Prostate gland (tissue), 2 donors: ENCODE results near the gene HTD2. TPM values are rescaled to one million over a fixed set of nuclear protein-coding genes. Genes with fewer than 3 reads are reported as not detected.

ENCODE experiments used
- DNase-seq: peaks from one replicate; pipeline ENCODE4 v3.0.0-alpha.2; 2019; ENCODE audit warnings: low spot score
- H3K27ac ChIP-seq, 2 donors: fragments of 200-600 bp; sonication (generic); 2 replicates each; pipeline ENCODE4 v1.5.1; 2017 to 2019
- H3K27me3 ChIP-seq: fragments of 200-600 bp; sonication (generic); replicated peaks from 2 replicates; pipeline ENCODE4 v1.5.1; 2019; ENCODE audit not compliant: insufficient read depth
- H3K36me3 ChIP-seq, 2 donors: fragments of 200-600 bp; sonication (generic); 1 replicate in 1 of 2; 2 replicates in 1 of 2; pipeline versions ENCODE4 v1.5.1 to v1.8.1; 2017 to 2019
- H3K4me1 ChIP-seq: fragments of 200-600 bp; sonication (generic); replicated peaks from 2 replicates; pipeline ENCODE4 v1.5.1; 2019
- H3K4me3 ChIP-seq, 2 donors: fragments of 200-600 bp; sonication (generic); 2 replicates each; pipeline ENCODE4 v1.5.1; 2017 to 2019
- H3K9me3 ChIP-seq: fragments of 200-600 bp; sonication (generic); 2 replicates; pipeline ENCODE4 v1.5.1; 2017
- CTCF ChIP-seq, 4 experiments: fragments of 200-600 bp in 2 of 4; fragments of 450-650 bp in 2 of 4; sonication (generic) in 2 of 4; IDR thresholded peaks; 1 replicate in 3 of 4; 2 replicates in 1 of 4; pipeline ENCODE4 v1.5.1; 2016 to 2019; ENCODE audit warnings: antibody characterized with exemption in 4 of 4, mild to moderate bottlenecking in 2 of 4, moderate library complexity in 2 of 4
- POLR2A ChIP-seq: fragments of 450-650 bp; IDR thresholded peaks from one replicate; pipeline ENCODE4 v1.6.1; 2016; ENCODE audit warnings: antibody characterized with exemption, mild to moderate bottlenecking
- POLR2AphosphoS5 ChIP-seq: sonication (generic); formaldehyde crosslinking; IDR thresholded peaks from one replicate; pipeline ENCODE4 v1.6.1; 2017; ENCODE audit warnings: antibody characterized with exemption
- WGBS: methylation state at CpG from one replicate; pipeline ENCODE4 v1.1.5; 2018; 5-methylcytosine and 5-hydroxymethylcytosine counted together
- intact Hi-C: fragments of 100-400 bp; cut with DNase I; formaldehyde crosslinking; loops from one replicate; pipeline ENCODE4 v1.14.2; 2022
- total RNA-seq, 2 donors: library from RNA; depleted of rRNA; stranded (reverse); fragments of >200 nt; gene quantifications; one replicate each; pipeline ENCODE4 v1.1.0, GENCODE V29; 2016

The HTD2 gene
- total RNA-seq, 2 donors from 2014 or later = 15.4 to 17.1 TPM

GRCh38 chr3:58326267-58326900 lies 20.1 kb downstream of the HTD2 start:
- WGBS = 94% methylated on average over 8 of the region's 8 CpGs
- H3K4me1 ChIP-seq = no peaks in the 10 kb centered on the region
- TF ChIP-seq CTCF (IDR thresholded peaks at IDR 0.05) (no peak), POLR2AphosphoS5 (no peak), POLR2A (no peak)
- intact Hi-C loops = no loop called here
- H3K36me3 ChIP-seq = no peaks in the 10 kb centered on the region
- no peak overlapping the region for H3K27ac ChIP-seq
- H3K27me3 ChIP-seq = no peaks in the 10 kb centered on the region
- H3K4me3 ChIP-seq = no peak overlapping the region
- no peaks in the 10 kb centered on the region for H3K9me3 ChIP-seq
- no peak for DNase-seq

GRCh38 chr3:58329150-58329921 lies 23.0 kb downstream of the HTD2 start:
- intact Hi-C loops = no loop called here
- no peaks in the 10 kb centered on the region for H3K4me1 ChIP-seq
- no peak for DNase-seq
- no peak overlapping the region for H3K27ac ChIP-seq
- H3K4me3 ChIP-seq = no peak overlapping the region
- H3K9me3 ChIP-seq = no peaks in the 10 kb centered on the region
- no peaks in the 10 kb centered on the region for H3K27me3 ChIP-seq
- WGBS = 90% methylated on average over 8 of the region's 8 CpGs
- no peaks in the 10 kb centered on the region for H3K36me3 ChIP-seq
- no peak for TF ChIP-seq CTCF (IDR thresholded peaks at IDR 0.05)
- no peak for TF ChIP-seq POLR2A
- no peak for TF ChIP-seq POLR2AphosphoS5

GRCh38 chr3:58329922-58330413 lies 23.6 kb downstream of the HTD2 start:
- 95% methylated on average over 5 of the region's 5 CpGs for WGBS
- H3K27me3 ChIP-seq = no peaks in the 10 kb centered on the region
- no peaks in the 10 kb centered on the region for H3K4me1 ChIP-seq
- no peak overlapping the region for H3K27ac ChIP-seq
- H3K9me3 ChIP-seq = no peaks in the 10 kb centered on the region
- intact Hi-C loops = loop anchor here (5.0 kb wide), 1 partner anchor 162 kb away; the partner anchor contains the start of gene KCTD6
- no peak for DNase-seq
- TF ChIP-seq CTCF (IDR thresholded peaks at IDR 0.05) = no peak
- H3K4me3 ChIP-seq = no peak overlapping the region
- no peaks in the 10 kb centered on the region for H3K36me3 ChIP-seq

GRCh38 chr3:58331593-58332152 lies 25.4 kb downstream of the HTD2 start:
- intact Hi-C loops = loop anchor here (5.0 kb wide), 1 partner anchor 161 kb away; the partner anchor contains the start of gene KCTD6
- Histone ChIP-seq H3K9me3 (no peaks in the 10 kb centered on the region), H3K36me3 (no peaks in the 10 kb centered on the region), H3K27me3 (no peaks in the 10 kb centered on the region), H3K4me1 (no peaks in the 10 kb centered on the region), H3K27ac (no peak overlapping the region), H3K4me3 (no peak overlapping the region)
- no peak for TF ChIP-seq CTCF (IDR thresholded peaks at IDR 0.05)
- no peak for TF ChIP-seq POLR2A
- no peak for TF ChIP-seq POLR2AphosphoS5
- 50% methylated on average over 4 of the region's 4 CpGs for WGBS
- DNase-seq = no peak
